ENCODE measurements around the gene ENHO.

DNA sequence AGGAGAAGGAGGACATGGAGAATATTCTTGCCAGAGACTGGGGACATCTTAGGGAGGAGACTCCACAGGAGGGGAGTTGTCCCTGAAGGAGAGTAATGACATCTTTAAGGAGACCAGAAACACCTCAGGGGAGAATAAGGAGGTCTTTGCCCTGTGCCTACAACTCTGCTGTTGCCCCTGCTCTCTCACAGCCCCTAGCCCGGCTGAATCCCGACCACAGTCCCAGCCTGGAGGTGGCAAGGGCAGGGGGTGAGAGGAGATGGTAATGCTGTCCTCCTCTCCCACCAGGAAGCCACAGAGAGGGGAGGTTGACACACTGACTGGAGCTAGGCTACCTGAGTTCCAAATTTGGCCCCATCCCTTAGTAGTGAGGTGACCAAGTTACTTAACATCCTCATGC, 30.2 kb upstream of the ENHO start:
- TF ChIP-seq, protein P1, sequence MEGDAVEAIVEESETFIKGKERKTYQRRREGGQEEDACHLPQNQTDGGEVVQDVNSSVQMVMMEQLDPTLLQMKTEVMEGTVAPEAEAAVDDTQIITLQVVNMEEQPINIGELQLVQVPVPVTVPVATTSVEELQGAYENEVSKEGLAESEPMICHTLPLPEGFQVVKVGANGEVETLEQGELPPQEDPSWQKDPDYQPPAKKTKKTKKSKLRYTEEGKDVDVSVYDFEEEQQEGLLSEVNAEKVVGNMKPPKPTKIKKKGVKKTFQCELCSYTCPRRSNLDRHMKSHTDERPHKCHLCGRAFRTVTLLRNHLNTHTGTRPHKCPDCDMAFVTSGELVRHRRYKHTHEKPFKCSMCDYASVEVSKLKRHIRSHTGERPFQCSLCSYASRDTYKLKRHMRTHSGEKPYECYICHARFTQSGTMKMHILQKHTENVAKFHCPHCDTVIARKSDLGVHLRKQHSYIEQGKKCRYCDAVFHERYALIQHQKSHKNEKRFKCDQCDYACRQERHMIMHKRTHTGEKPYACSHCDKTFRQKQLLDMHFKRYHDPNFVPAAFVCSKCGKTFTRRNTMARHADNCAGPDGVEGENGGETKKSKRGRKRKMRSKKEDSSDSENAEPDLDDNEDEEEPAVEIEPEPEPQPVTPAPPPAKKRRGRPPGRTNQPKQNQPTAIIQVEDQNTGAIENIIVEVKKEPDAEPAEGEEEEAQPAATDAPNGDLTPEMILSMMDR (IDR thresholded peaks at IDR 0.05), result no peak
- TF ChIP-seq POLR2A (IDR thresholded peaks at IDR 0.05) (no peak), POLR2AphosphoS5 (IDR thresholded peaks at IDR 0.05; ENCODE audit: insufficient read depth in 1 of 2, low read depth in 1 of 2) (no peak)

Measured in vagina (tissue), 2 donors.